Measurements from ENCODE around the gene MS4A13.
A peak's percentile ranks its signal among the peaks of the same experiment; 100 is the strongest.
"Not testable (repeated sequence)": the region's sequence is repeated elsewhere in the genome, so short reads cannot be mapped to it uniquely, and the experiment has no call there.

MS4A13 gene

GRCh38 chr11:60515144-60515855 is at the start of gene MS4A13:
MS4A13 (plus strand) TSS chr11:60515392; CDS start chr11:60518084, 2,692 bp downstream.
- no peak for DNase-seq

- no peak for DNase-seq
These were observed 46.4 kb upstream of the MS4A13 start for GRCh38 chr11:60468829-60469228.

- no peak for DNase-seq
These were observed 45.5 kb upstream of the MS4A13 start for GRCh38 chr11:60469723-60470122.

- DNase-seq, result peak; percentile 4 to 64
These were observed 38.2 kb upstream of the MS4A13 start for GRCh38 chr11:60477035-60477445.

GRCh38 chr11:60482361-60482760 is 32.8 kb upstream of the MS4A13 start:
- peak in 1 of 2 donors; percentile 29 for DNase-seq

- peak; percentile 34 to 55 for DNase-seq
These were observed 29.2 kb upstream of the MS4A13 start for GRCh38 chr11:60485987-60486386.

- no peak for DNase-seq
These were observed 22.6 kb upstream of the MS4A13 start, which contains the start of gene MS4A12 for GRCh38 chr11:60492488-60493009. MS4A12 (plus strand) TSS chr11:60492778; CDS start chr11:60497319, 4,541 bp downstream.

GRCh38 chr11:60493454-60493853 is 21.7 kb upstream of the MS4A13 start:
- DNase-seq, result no peak

- no peak for DNase-seq
These were observed 16.8 kb upstream of the MS4A13 start for GRCh38 chr11:60498399-60498798.

- DNase-seq, result peak in 1 of 2 donors; percentile 57
These were observed 16.3 kb upstream of the MS4A13 start for GRCh38 chr11:60498853-60499252.

- DNase-seq, result no peak
These were observed 14.8 kb upstream of the MS4A13 start for GRCh38 chr11:60500276-60500910.

GRCh38 chr11:60502221-60502775 is 12.9 kb upstream of the MS4A13 start:
- DNase-seq, result no peak

- DNase-seq, result peak in 1 of 2 donors; percentile 19
These were observed 10.8 kb upstream of the MS4A13 start for GRCh38 chr11:60504219-60504905.

GRCh38 chr11:60509609-60510008 is 5.6 kb upstream of the MS4A13 start:
- DNase-seq, result not testable (repeated sequence)

- not testable (repeated sequence) for DNase-seq
These were observed 5.0 kb upstream of the MS4A13 start for GRCh38 chr11:60510209-60510608.

GRCh38 chr11:60511393-60511792 is 3.8 kb upstream of the MS4A13 start:
- DNase-seq, result no peak

GRCh38 chr11:60512651-60513225 is 2.5 kb upstream of the MS4A13 start:
- no peak for DNase-seq

- DNase-seq, result no peak
These were observed 1.4 kb upstream of the MS4A13 start for GRCh38 chr11:60513496-60514460.

- DNase-seq, result no peak
These were observed 13.3 kb downstream of the MS4A13 start for GRCh38 chr11:60528465-60528864.

- DNase-seq, result peak in 1 of 2 donors; percentile 11
These were observed 13.7 kb downstream of the MS4A13 start for GRCh38 chr11:60528934-60529333.

- DNase-seq, result no peak
These were observed 15.4 kb downstream of the MS4A13 start for GRCh38 chr11:60530454-60531100.
